Fibroblast of lung (primary cell): ENCODE measurements around the gene EDN2.

Experiments
- EZH2 ChIP-seq: IDR thresholded peaks from 2 replicates; pipeline ENCODE4 v1.5.1; 2012; ENCODE audit warnings: low read length, control low read depth, mild to moderate bottlenecking; ENCODE audit errors: missing control alignments
- TF ChIP-seq, protein P1 (sequence below), 2 donors: IDR thresholded peaks in 1 of 2; conservative IDR thresholded peaks in 1 of 2; 1 replicate in 1 of 2; 2 replicates in 1 of 2; pipeline ENCODE4 v1.5.1; 2011 to 2012; ENCODE audit warnings: low read length in 2 of 2, control low read depth in 1 of 2, inconsistent platforms in 1 of 2, low read depth in 1 of 2, mild to moderate bottlenecking in 1 of 2

DNA sequence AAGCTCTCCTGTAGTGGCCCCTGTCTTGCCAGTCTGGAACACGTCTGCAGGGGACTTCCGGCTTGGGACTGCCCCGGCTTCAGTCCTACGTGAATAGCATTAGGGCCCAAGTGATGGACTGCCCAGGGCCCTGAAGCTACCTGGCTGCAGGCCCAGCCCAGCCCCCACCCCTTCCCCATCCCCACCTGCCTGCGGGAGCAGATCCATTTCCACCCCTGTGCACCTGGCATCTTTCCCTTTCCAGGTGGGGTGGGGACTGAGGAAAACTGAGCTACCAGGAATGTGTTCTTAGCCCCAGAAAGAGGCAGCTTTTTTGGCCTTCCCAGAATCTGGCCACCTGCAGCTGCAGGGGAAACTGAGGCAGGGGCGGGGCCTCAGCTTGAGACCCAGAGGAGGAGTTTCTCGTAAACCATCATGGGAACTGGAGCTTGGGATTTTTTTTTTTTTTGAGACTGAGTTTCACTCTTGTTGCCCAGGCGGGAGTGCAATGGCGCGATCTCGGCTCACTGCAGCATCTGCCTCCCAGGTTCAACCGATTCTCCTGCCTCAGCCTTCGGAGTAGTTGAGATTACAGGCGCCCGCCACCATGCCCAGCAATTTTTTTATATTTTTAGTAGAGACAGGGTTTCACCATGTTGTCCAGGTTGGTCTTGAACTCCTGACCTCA, 3.2 kb downstream of the EDN2 start:
- TF ChIP-seq, protein P1, sequence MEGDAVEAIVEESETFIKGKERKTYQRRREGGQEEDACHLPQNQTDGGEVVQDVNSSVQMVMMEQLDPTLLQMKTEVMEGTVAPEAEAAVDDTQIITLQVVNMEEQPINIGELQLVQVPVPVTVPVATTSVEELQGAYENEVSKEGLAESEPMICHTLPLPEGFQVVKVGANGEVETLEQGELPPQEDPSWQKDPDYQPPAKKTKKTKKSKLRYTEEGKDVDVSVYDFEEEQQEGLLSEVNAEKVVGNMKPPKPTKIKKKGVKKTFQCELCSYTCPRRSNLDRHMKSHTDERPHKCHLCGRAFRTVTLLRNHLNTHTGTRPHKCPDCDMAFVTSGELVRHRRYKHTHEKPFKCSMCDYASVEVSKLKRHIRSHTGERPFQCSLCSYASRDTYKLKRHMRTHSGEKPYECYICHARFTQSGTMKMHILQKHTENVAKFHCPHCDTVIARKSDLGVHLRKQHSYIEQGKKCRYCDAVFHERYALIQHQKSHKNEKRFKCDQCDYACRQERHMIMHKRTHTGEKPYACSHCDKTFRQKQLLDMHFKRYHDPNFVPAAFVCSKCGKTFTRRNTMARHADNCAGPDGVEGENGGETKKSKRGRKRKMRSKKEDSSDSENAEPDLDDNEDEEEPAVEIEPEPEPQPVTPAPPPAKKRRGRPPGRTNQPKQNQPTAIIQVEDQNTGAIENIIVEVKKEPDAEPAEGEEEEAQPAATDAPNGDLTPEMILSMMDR (conservative IDR thresholded peaks at IDR 0.05 in 1 of 2, IDR thresholded peaks at IDR 0.05 in 1 of 2; ENCODE audit: low read depth in 1 of 2, low read length in 2 of 2) = no peak
- TF ChIP-seq EZH2 = no peak
